Measurements from ENCODE around the gene OSBPL10. TPM values are rescaled to one million over a fixed set of nuclear protein-coding genes. Genes with fewer than 3 reads are reported as not detected.

Gene OSBPL10
- total and polyA plus RNA-seq, 2 experiments from 2014 or later, result 2.2 to 7.7 TPM

- Histone ChIP-seq H3K27ac (no peak overlapping the region), H3K27me3 (no peaks in the 10 kb centered on the region), H3K9me3 (ENCODE audit: low read depth) (no peaks in the 10 kb centered on the region), H3K4me1 (ENCODE audit: low read depth) (peaks cover 5% of the 10 kb centered on the region), H3K36me3 (peaks cover 10% of the 10 kb centered on the region), H3K4me3 (no peak overlapping the region)
- no peak for TF ChIP-seq CTCF (IDR thresholded peaks at IDR 0.05; ENCODE audit: low read depth, low read length)
- DNase-seq (ENCODE audit: low read depth in 1 of 2, low spot score in 1 of 2), result no peak
Observed at GRCh38 chr3:31615071-31615875, 365.8 kb downstream of the OSBPL10 start.

DNA sequence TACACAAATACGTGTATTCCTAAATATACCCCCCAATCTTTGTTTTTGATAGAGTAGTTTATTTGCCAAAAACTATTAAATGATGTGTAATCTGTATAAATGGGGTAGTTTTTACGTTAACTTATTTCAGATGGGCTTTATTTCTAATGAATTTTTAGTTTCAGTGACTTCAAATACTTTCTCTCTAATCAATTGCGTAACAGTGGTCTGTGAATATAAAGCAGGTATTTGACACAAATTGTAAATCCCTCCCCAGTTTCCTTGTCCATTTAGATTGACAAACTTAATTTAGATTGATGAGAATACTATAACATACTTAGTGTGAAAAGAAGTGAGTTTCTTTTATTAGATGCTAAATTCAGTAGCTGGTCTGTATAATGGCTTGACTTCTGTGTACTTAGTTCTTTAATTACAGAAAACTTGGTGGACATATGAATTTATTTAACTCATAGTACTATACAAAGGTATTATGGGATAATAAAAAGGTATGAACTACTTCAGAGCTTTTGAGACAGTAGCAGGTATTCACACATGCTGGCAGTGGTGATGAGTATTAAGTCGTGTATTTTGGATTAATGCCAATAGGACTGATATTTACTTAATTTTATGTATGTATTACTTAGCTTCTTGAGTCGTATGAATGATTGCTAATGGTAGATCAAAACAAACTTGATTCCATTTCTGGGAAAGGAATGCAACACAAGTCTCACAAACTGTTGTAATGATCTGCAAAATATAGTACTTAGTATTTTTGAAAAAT is 366.7 kb downstream of the OSBPL10 start:
- peaks cover 7% of the 10 kb centered on the region for H3K4me1 ChIP-seq (ENCODE audit: low read depth)
- TF ChIP-seq CTCF (IDR thresholded peaks at IDR 0.05; ENCODE audit: low read depth, low read length), result no peak
- no peak for DNase-seq (ENCODE audit: low read depth in 1 of 2, low spot score in 1 of 2)
- H3K9me3 ChIP-seq (ENCODE audit: low read depth), result no peaks in the 10 kb centered on the region
- no peak overlapping the region for H3K4me3 ChIP-seq
- no peak overlapping the region for H3K27ac ChIP-seq
- H3K27me3 ChIP-seq, result no peaks in the 10 kb centered on the region
- peaks cover 4% of the 10 kb centered on the region for H3K36me3 ChIP-seq

DNA sequence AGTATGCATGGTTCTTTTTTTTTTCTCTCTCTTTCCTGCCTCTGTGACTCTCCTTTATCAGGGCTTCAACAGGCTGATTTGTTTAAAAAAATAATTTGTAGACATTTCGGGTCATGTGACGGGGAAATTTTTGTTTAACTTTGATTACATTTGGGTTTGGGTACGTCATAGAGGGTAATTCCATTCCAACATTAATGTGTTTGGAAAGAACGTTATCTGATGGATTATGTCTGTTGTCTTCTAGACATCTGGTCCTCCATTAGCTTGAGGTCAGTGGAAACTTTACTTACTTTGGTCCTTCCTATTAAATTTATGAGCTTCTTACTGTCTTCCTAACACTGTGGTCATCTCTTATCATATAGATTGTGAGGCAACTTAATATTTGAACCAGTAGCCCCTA is 367.4 kb downstream of the OSBPL10 start:
- TF ChIP-seq CTCF (IDR thresholded peaks at IDR 0.05; ENCODE audit: low read depth, low read length), result no peak
- Histone ChIP-seq H3K27me3 (no peaks in the 10 kb centered on the region), H3K9me3 (ENCODE audit: low read depth) (no peaks in the 10 kb centered on the region), H3K36me3 (no peaks in the 10 kb centered on the region), H3K4me3 (no peak overlapping the region), H3K4me1 (ENCODE audit: low read depth) (peaks cover 7% of the 10 kb centered on the region), H3K27ac (no peak overlapping the region)
- DNase-seq (ENCODE audit: low read depth in 1 of 2, low spot score in 1 of 2), result no peak

DNA sequence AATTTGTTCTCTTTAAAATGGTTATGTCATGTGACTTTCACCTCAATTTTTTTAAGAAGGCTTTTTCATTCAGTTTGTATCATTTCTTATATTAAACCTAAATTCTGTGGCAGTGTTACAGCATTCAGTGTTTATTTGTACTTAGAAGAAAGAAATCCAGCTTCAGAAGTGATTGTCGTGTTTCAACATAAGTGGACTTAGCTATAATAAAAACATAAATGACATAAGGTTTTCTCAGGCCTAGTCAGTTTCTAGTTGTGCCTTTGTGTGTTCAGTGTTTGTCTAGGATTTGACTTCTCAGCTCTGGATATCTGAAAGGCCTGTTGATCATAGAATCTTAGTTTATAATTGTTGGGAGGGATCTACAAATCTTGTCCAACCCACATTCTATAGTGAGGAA is 367.9 kb downstream of the OSBPL10 start:
- Histone ChIP-seq H3K27ac (no peak overlapping the region), H3K27me3 (no peaks in the 10 kb centered on the region), H3K36me3 (no peaks in the 10 kb centered on the region), H3K4me3 (no peak overlapping the region), H3K9me3 (ENCODE audit: low read depth) (no peaks in the 10 kb centered on the region), H3K4me1 (ENCODE audit: low read depth) (peaks cover 7% of the 10 kb centered on the region)
- no peak for TF ChIP-seq CTCF (IDR thresholded peaks at IDR 0.05; ENCODE audit: low read depth, low read length)
- DNase-seq (ENCODE audit: low read depth in 1 of 2, low spot score in 1 of 2), result no peak

Other genes starting within 250 kb of the OSBPL10 start
- gene ZNF860, start 488 bp upstream of the OSBPL10 start, total RNA-seq, result not detected in 2 replicates
- gene ZNF860, start 488 bp upstream of the OSBPL10 start, polyA plus RNA-seq, result 0.42 TPM in 1 of 2 replicates, not detected in the other
- gene GPD1L, start 125.4 kb upstream of the OSBPL10 start, total RNA-seq, result 16.2 and 20.1 TPM in 2 replicates
- 19.4 and 22.1 TPM in 2 replicates for gene GPD1L, start 125.4 kb upstream of the OSBPL10 start, polyA plus RNA-seq

Measured in cardiac muscle cell (in vitro differentiated cells and primary cell).